Stimulated activated naive CD8-positive, alpha-beta T cell treated with anti-CD3 and anti-CD28 coated beads, Interleukin-15, Interleukin-2, amounts not matched to agents 100 ng/mL and 50 ng/mL, for 24 hours (primary cell): ENCODE measurements around the gene FAF1.
"Not testable (repeated sequence)": the region's sequence is repeated elsewhere in the genome, so short reads cannot be mapped to it uniquely, and the experiment has no call there.

ENCODE experiments used
- H3K27ac Mint-ChIP-seq: one replicate; pipeline ENCODE4 v1.8.0; 2021; ENCODE audit warnings: mild to moderate bottlenecking, mixed read lengths
- H3K27me3 Mint-ChIP-seq: one replicate; pipeline ENCODE4 v1.8.0; 2021; ENCODE audit warnings: mixed read lengths
- H3K36me3 Mint-ChIP-seq: one replicate; pipeline ENCODE4 v1.8.0; 2021; ENCODE audit warnings: low read depth, mixed read lengths
- H3K4me1 Mint-ChIP-seq: one replicate; pipeline ENCODE4 v1.8.0; 2021; ENCODE audit warnings: low read depth, mixed read lengths
- H3K4me3 Mint-ChIP-seq: one replicate; pipeline ENCODE4 v1.8.0; 2021; ENCODE audit warnings: mild to moderate bottlenecking, mixed read lengths
- H3K9me3 Mint-ChIP-seq: one replicate; pipeline ENCODE4 v1.8.0; 2021; ENCODE audit warnings: mixed read lengths

The FAF1 gene

GRCh38 chr1:50531601-50532000 is 428.5 kb downstream of the FAF1 start:
- Mint-ChIP-seq H3K9me3 (peaks cover 4% of the 10 kb centered on the region), H3K4me1 (no peaks in the 10 kb centered on the region), H3K27ac (no peak overlapping the region), H3K27me3 (no peaks in the 10 kb centered on the region), H3K4me3 (no peak overlapping the region), H3K36me3 (peaks cover 62% of the 10 kb centered on the region)

- H3K36me3 Mint-ChIP-seq = peaks cover 58% of the 10 kb centered on the region
- no peak overlapping the region for H3K4me3 Mint-ChIP-seq
- no peaks in the 10 kb centered on the region for H3K27me3 Mint-ChIP-seq
- no peaks in the 10 kb centered on the region for H3K4me1 Mint-ChIP-seq
- peaks cover 4% of the 10 kb centered on the region for H3K9me3 Mint-ChIP-seq
- no peak overlapping the region for H3K27ac Mint-ChIP-seq
Observed at GRCh38 chr1:50531027-50531426, 429.0 kb downstream of the FAF1 start.

- Mint-ChIP-seq H3K4me1 (no peaks in the 10 kb centered on the region), H3K36me3 (peaks cover 58% of the 10 kb centered on the region), H3K27ac (no peak overlapping the region), H3K4me3 (no peak overlapping the region), H3K27me3 (no peaks in the 10 kb centered on the region), H3K9me3 (peaks cover 7% of the 10 kb centered on the region)
Observed at GRCh38 chr1:50529510-50529909, 430.6 kb downstream of the FAF1 start.

GRCh38 chr1:50527987-50528320 is 432.1 kb downstream of the FAF1 start:
- H3K4me1 Mint-ChIP-seq, H3K4me3 Mint-ChIP-seq, H3K27me3 Mint-ChIP-seq, H3K27ac Mint-ChIP-seq: not testable (repeated sequence)
- Mint-ChIP-seq H3K9me3 (peaks cover 18% of the 10 kb centered on the region), H3K36me3 (peaks cover 69% of the 10 kb centered on the region)

- Mint-ChIP-seq H3K27ac (no peak overlapping the region), H3K4me1 (no peaks in the 10 kb centered on the region), H3K27me3 (no peaks in the 10 kb centered on the region), H3K4me3 (no peak overlapping the region), H3K9me3 (peaks cover 18% of the 10 kb centered on the region), H3K36me3 (peaks cover 75% of the 10 kb centered on the region)
Observed at GRCh38 chr1:50527249-50527986, 432.6 kb downstream of the FAF1 start.

GRCh38 chr1:50526431-50526830 is 433.6 kb downstream of the FAF1 start:
- Mint-ChIP-seq H3K27me3 (no peaks in the 10 kb centered on the region), H3K4me1 (no peaks in the 10 kb centered on the region), H3K36me3 (peaks cover 83% of the 10 kb centered on the region), H3K9me3 (peaks cover 18% of the 10 kb centered on the region), H3K4me3 (no peak overlapping the region), H3K27ac (no peak overlapping the region)

GRCh38 chr1:50523548-50523947 is 436.5 kb downstream of the FAF1 start:
- Mint-ChIP-seq H3K27ac (no peak overlapping the region), H3K27me3 (no peaks in the 10 kb centered on the region), H3K9me3 (peaks cover 18% of the 10 kb centered on the region), H3K4me1 (no peaks in the 10 kb centered on the region), H3K4me3 (no peak overlapping the region), H3K36me3 (peaks cover 75% of the 10 kb centered on the region)

GRCh38 chr1:50522691-50523342 is 437.2 kb downstream of the FAF1 start:
- H3K27me3 Mint-ChIP-seq = no peaks in the 10 kb centered on the region
- H3K9me3 Mint-ChIP-seq = peaks cover 18% of the 10 kb centered on the region
- H3K4me3 Mint-ChIP-seq = no peak overlapping the region
- H3K27ac Mint-ChIP-seq = no peak overlapping the region
- H3K36me3 Mint-ChIP-seq = peaks cover 69% of the 10 kb centered on the region
- no peaks in the 10 kb centered on the region for H3K4me1 Mint-ChIP-seq

- H3K4me1 Mint-ChIP-seq = no peaks in the 10 kb centered on the region
- H3K27ac Mint-ChIP-seq = no peak overlapping the region
- H3K9me3 Mint-ChIP-seq = peaks cover 15% of the 10 kb centered on the region
- no peak overlapping the region for H3K4me3 Mint-ChIP-seq
- H3K36me3 Mint-ChIP-seq = peaks cover 58% of the 10 kb centered on the region
- no peaks in the 10 kb centered on the region for H3K27me3 Mint-ChIP-seq
Observed at GRCh38 chr1:50521703-50522102, 438.4 kb downstream of the FAF1 start.

- Mint-ChIP-seq H3K4me3 (no peak overlapping the region), H3K4me1 (no peaks in the 10 kb centered on the region), H3K36me3 (peaks cover 65% of the 10 kb centered on the region), H3K27ac (no peak overlapping the region), H3K9me3 (no peaks in the 10 kb centered on the region), H3K27me3 (no peaks in the 10 kb centered on the region)
Observed at GRCh38 chr1:50517488-50517887, 442.6 kb downstream of the FAF1 start.

- H3K4me1 Mint-ChIP-seq = no peaks in the 10 kb centered on the region
- no peak overlapping the region for H3K27ac Mint-ChIP-seq
- peaks cover 64% of the 10 kb centered on the region for H3K36me3 Mint-ChIP-seq
- H3K4me3 Mint-ChIP-seq = no peak overlapping the region
- H3K9me3 Mint-ChIP-seq = peaks cover 5% of the 10 kb centered on the region
- H3K27me3 Mint-ChIP-seq = no peaks in the 10 kb centered on the region
Observed at GRCh38 chr1:50516056-50516455, 444.0 kb downstream of the FAF1 start.

GRCh38 chr1:50508040-50508586 is 452.0 kb downstream of the FAF1 start:
- Mint-ChIP-seq H3K27me3 (no peaks in the 10 kb centered on the region), H3K9me3 (peaks cover 18% of the 10 kb centered on the region), H3K4me3 (no peak overlapping the region), H3K27ac (no peak overlapping the region), H3K36me3 (peaks cover 62% of the 10 kb centered on the region), H3K4me1 (no peaks in the 10 kb centered on the region)

- no peak overlapping the region for H3K4me3 Mint-ChIP-seq
- peaks cover 53% of the 10 kb centered on the region for H3K36me3 Mint-ChIP-seq
- H3K9me3 Mint-ChIP-seq = peaks cover 12% of the 10 kb centered on the region
- H3K4me1 Mint-ChIP-seq = no peaks in the 10 kb centered on the region
- H3K27ac Mint-ChIP-seq = no peak overlapping the region
- H3K27me3 Mint-ChIP-seq = no peaks in the 10 kb centered on the region
Observed at GRCh38 chr1:50505427-50505826, 454.6 kb downstream of the FAF1 start.

- H3K27me3 Mint-ChIP-seq = no peaks in the 10 kb centered on the region
- H3K36me3 Mint-ChIP-seq = peaks cover 59% of the 10 kb centered on the region
- no peak overlapping the region for H3K4me3 Mint-ChIP-seq
- H3K9me3 Mint-ChIP-seq = peaks cover 12% of the 10 kb centered on the region
- no peak overlapping the region for H3K27ac Mint-ChIP-seq
- no peaks in the 10 kb centered on the region for H3K4me1 Mint-ChIP-seq
Observed at GRCh38 chr1:50503515-50503914, 456.6 kb downstream of the FAF1 start.

GRCh38 chr1:50502147-50502546 is 457.9 kb downstream of the FAF1 start:
- Mint-ChIP-seq H3K36me3 (peaks cover 59% of the 10 kb centered on the region), H3K4me3 (no peak overlapping the region), H3K27ac (no peak overlapping the region), H3K4me1 (no peaks in the 10 kb centered on the region), H3K27me3 (no peaks in the 10 kb centered on the region), H3K9me3 (peaks cover 9% of the 10 kb centered on the region)
